Liver (tissue), 9 donors: Measurements from ENCODE around the gene TM9SF3. TPM values are rescaled to one million over a fixed set of nuclear protein-coding genes. Genes with fewer than 3 reads are reported as not detected.
A peak's percentile ranks its signal among the peaks of the same experiment; 100 is the strongest.

Source experiments
- DNase-seq: peaks from one replicate; pipeline ENCODE4 v3.0.0-alpha.2; 2017; ENCODE audit warnings: low spot score
- H3K27ac ChIP-seq, 2 donors: one replicate each; pipeline ENCODE4 v1.7.0; 2013; ENCODE audit warnings: inconsistent platforms in 2 of 2, low read length in 2 of 2, control low read depth in 1 of 2, low read depth in 1 of 2, mild to moderate bottlenecking in 1 of 2
- H3K27me3 ChIP-seq, 4 donors: one replicate each; pipeline versions ENCODE4 v1.6.1 to v1.7.0; 2013; ENCODE audit warnings: low read length in 3 of 4, inconsistent platforms in 1 of 4, mild to moderate bottlenecking in 1 of 4, moderate library complexity in 1 of 4; ENCODE audit not compliant: control insufficient read depth in 4 of 4, insufficient read depth in 4 of 4
- H3K36me3 ChIP-seq, 4 donors: one replicate each; pipeline versions ENCODE4 v1.6.1 to v1.7.0; 2013; ENCODE audit warnings: low read length in 3 of 4, mild to moderate bottlenecking in 3 of 4, low read depth in 1 of 4, moderate library complexity in 1 of 4; ENCODE audit not compliant: control insufficient read depth in 4 of 4, insufficient read depth in 3 of 4
- H3K4me1 ChIP-seq, 4 donors: one replicate each; pipeline versions ENCODE4 v1.6.1 to v1.7.0; 2013; ENCODE audit warnings: low read length in 3 of 4, mild to moderate bottlenecking in 3 of 4, moderate library complexity in 1 of 4; ENCODE audit not compliant: control insufficient read depth in 4 of 4, insufficient read depth in 4 of 4
- H3K4me3 ChIP-seq, 3 donors: one replicate each; pipeline versions ENCODE4 v1.6.1 to v1.7.0; 2013; ENCODE audit warnings: low read length in 3 of 3, control low read depth in 1 of 3, low read depth in 1 of 3, mild to moderate bottlenecking in 1 of 3
- H3K9ac ChIP-seq, 2 donors: one replicate each; pipeline ENCODE4 v1.7.0; 2013; ENCODE audit warnings: low read length in 2 of 2, mild to moderate bottlenecking in 2 of 2, moderate library complexity in 2 of 2, control low read depth in 1 of 2, low read depth in 1 of 2
- H3K9me3 ChIP-seq, 4 donors: one replicate each; pipeline versions ENCODE4 v1.6.1 to v1.7.0; 2013; ENCODE audit warnings: low read length in 3 of 4; ENCODE audit not compliant: control insufficient read depth in 4 of 4
- EGR1 ChIP-seq, 2 donors: IDR thresholded peaks; 2 replicates each; pipeline ENCODE4 v1.6.1; 2016 to 2018; ENCODE audit warnings: antibody characterized with exemption in 2 of 2, low read depth in 2 of 2
- GABPA ChIP-seq, 2 donors: IDR thresholded peaks in 1 of 2; conservative IDR thresholded peaks in 1 of 2; 2 replicates each; pipeline ENCODE4 v1.6.1; 2016; ENCODE audit warnings: antibody characterized with exemption in 2 of 2, mild to moderate bottlenecking in 1 of 2, moderate library complexity in 1 of 2
- HNF4G ChIP-seq: IDR thresholded peaks from 2 replicates; pipeline ENCODE4 v1.6.1; 2016; ENCODE audit warnings: antibody characterized with exemption
- JUND ChIP-seq, 2 donors: IDR thresholded peaks; 2 replicates each; pipeline ENCODE4 v1.6.1; 2016; ENCODE audit warnings: antibody characterized with exemption in 2 of 2
- NR2F2 ChIP-seq: IDR thresholded peaks from 2 replicates; pipeline ENCODE4 v1.6.1; 2016; ENCODE audit warnings: antibody characterized with exemption
- REST ChIP-seq: IDR thresholded peaks from 2 replicates; pipeline ENCODE4 v1.6.1; 2016; ENCODE audit warnings: antibody characterized with exemption, mild to moderate bottlenecking
- RXRA ChIP-seq, 2 donors: IDR thresholded peaks; 2 replicates each; pipeline ENCODE4 v1.6.1; 2017 to 2018; ENCODE audit warnings: antibody characterized with exemption in 2 of 2, mild to moderate bottlenecking in 1 of 2
- SP1 ChIP-seq: IDR thresholded peaks from 2 replicates; pipeline ENCODE4 v1.6.1; 2018; ENCODE audit warnings: antibody characterized with exemption, mild to moderate bottlenecking
- TAF1 ChIP-seq: conservative IDR thresholded peaks from 2 replicates; pipeline ENCODE4 v1.6.1; 2016; ENCODE audit warnings: antibody characterized with exemption, mild to moderate bottlenecking
- YY1 ChIP-seq: IDR thresholded peaks from 2 replicates; pipeline ENCODE4 v1.6.1; 2016; ENCODE audit warnings: antibody characterized with exemption, mild to moderate bottlenecking
- WGBS: extraction: QIAGEN DNeasy Blood & Tissue Kit; methylation state at CpG from one replicate; pipeline ENCODE4 v1.1.7; 2013; 5-methylcytosine and 5-hydroxymethylcytosine counted together
- polyA plus RNA-seq, 2 donors: library from polyadenylated mRNA; stranded (reverse) in 1 of 2; unstranded in 1 of 2; fragments of 200-250 nt in 1 of 2; fragments of >200 nt in 1 of 2; fragmentation: Nextera tagmentation in 1 of 2; extraction: Ambion mirVana in 1 of 2; gene quantifications; one replicate each; pipeline versions ENCODE4 v1.2.1 to v1.2.3, GENCODE V29; 2013 to 2015
- total RNA-seq, 2 donors: library from RNA; depleted of rRNA; stranded (reverse); fragments of >200 nt; gene quantifications; one replicate each; pipeline ENCODE4 v1.2.3, GENCODE V29; 2014
- donor health status: healthy.
- donor health status: healthy.
- donor health status: healthy.
- donor health status: healthy.
- donor health status: healthy.

TM9SF3 gene
- total and polyA plus RNA-seq, 4 donors, result 20.5 to 115 (median 55.4) TPM

DNA sequence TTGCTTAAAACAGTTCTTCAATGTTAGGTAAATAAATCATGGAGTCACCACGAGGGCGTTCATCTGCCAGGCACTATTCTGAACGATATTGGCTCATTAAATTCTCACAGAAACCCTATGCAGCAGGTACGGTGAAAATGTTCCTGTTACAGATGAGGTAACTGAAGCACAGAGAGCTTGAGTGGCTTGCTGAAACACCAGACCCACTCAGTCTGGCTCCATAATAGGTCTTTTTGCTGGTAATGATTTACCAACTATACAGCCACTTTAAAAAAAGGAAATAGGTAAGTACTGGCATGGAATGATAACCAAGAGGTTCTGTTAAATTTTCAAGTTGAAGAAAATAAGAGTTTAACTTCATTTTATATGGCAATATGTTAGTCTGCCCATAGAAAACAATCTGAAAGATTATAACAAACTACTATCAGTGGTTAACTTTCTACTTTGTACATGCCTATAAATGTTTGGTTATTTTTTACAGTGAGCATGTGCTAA, 1.3 kb upstream of the TM9SF3 start:
- H3K27me3 ChIP-seq, result no peaks in the 10 kb centered on the region
- peak overlapping the region; percentile 96 to 97 for H3K27ac ChIP-seq
- H3K36me3 ChIP-seq, result peaks cover 0 to 5% (median 3%) of the 10 kb centered on the region in 4 donors
- 10% methylated on average over 4 of the region's 4 CpGs for WGBS
- H3K4me3 ChIP-seq, result peak overlapping the region; percentile 71 to 99 (median 72)
- no peak for DNase-seq
- peak overlapping the region in 1 of 2 donors; percentile 97 for H3K9ac ChIP-seq
- TF ChIP-seq RXRA (IDR thresholded peaks at IDR 0.05) (no peak), YY1 (peak; percentile 10)
- H3K9me3 ChIP-seq, result no peaks in the 10 kb centered on the region
- peaks cover 3 to 43% (median 16%) of the 10 kb centered on the region in 4 donors for H3K4me1 ChIP-seq

DNA sequence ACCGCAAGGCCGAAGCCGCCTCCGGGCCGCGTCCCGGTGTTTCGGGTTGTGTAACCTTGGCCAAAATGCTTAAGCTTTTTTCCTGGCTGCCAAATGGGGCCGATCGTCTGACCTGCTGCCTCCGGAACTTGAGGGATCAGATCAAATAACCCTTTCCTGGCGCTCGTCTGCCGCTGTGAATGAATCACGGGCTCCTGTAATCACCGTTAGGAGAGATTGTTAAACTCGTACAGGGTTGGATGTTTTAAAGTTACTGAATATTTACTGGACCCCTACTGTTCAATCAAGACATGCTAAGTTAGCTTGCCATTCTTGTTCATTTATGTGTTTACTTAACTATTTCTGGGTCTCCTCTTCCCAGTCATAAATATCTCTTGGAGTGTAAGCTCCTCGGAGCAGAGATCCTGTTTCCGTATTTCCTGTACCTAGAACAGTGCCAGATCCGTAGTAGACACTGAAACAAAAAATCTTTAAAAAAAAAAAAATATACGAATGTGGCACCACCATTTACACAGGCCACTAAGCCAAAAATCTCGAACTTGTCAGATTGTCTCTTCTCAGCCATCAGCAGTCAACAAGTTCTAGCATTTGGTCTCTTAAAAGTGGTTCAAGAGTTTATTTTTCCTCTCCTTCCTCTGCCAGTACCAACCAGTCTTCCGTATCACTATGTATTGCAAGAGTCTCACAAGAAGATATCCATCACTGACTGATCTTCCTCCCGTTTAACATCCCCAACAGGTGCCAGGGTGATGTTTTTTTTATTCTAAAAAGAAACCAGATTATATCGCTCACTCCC, 650 bp upstream of the TM9SF3 start:
- WGBS, result 2% methylated on average over 25 of the region's 25 CpGs
- Histone ChIP-seq H3K36me3 (peaks cover 0 to 3% (median 0%) of the 10 kb centered on the region in 4 donors), H3K4me1 (peaks cover 6 to 43% (median 16%) of the 10 kb centered on the region in 4 donors)

DNA sequence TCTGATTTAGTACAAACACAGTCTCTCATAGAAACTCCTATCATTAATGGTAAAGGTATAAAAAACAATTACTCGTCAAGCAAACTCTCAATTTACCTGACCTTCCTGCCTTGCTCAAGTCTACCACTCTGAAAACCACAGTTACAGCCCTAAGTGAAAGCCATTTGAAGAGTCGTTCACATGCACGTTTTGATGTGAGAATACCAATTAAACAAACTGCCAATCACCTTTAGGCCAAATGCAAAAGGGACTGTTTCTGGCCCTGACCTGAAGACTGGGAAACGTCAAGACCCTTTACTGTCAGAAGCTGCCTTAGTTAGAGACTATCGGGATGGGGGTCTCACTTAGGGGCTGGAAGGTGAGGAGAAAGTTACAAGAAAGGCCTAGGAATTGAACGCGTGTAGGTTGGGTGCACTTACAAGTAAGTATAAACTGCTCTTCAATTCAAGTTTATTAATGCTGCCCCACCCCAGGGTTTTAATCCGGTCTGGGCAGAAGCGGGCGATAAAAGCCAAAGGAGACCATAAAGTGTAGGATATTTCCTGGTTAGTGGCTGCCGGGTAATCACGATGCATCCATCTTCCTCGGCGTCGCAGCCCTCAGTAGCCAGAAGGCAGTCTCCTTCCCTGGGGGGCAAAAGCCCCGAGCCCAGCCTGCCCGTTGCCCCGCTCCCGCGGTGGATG, 935 bp downstream of the TM9SF3 start:
- TF ChIP-seq TAF1 (no peak), YY1 (peak; percentile 32)
- peak overlapping the region; percentile 86 to 99 for H3K9ac ChIP-seq
- no peak for DNase-seq
- no peaks in the 10 kb centered on the region for H3K36me3 ChIP-seq
- H3K4me3 ChIP-seq, result peak overlapping the region; percentile 82 to 99 (median 87)
- under 1% methylated on average over 20 of the region's 20 CpGs for WGBS
- H3K27me3 ChIP-seq, result no peaks in the 10 kb centered on the region
- H3K9me3 ChIP-seq, result no peaks in the 10 kb centered on the region
- H3K4me1 ChIP-seq, result peaks cover 8 to 49% (median 21%) of the 10 kb centered on the region in 4 donors
- peak overlapping the region; percentile 96 to 97 for H3K27ac ChIP-seq

More for the DNA sequence above, 650 bp upstream of the TM9SF3 start:
- Histone ChIP-seq H3K4me3 (peak overlapping the region; percentile 71 to 99 (median 72)), H3K27me3 (no peaks in the 10 kb centered on the region), H3K9ac (peak overlapping the region; percentile 95 to 97), H3K9me3 (no peaks in the 10 kb centered on the region), H3K27ac (peak overlapping the region; percentile 96 to 97)
- DNase-seq, result no peak
- TF ChIP-seq HNF4G (no peak), EGR1 (IDR thresholded peaks at IDR 0.05; ENCODE audit: low read depth in 2 of 2) (no peak), SP1 (no peak), NR2F2 (peak; percentile 27), REST (no peak), JUND (IDR thresholded peaks at IDR 0.05) (no peak), YY1 (peak; percentile 22), GABPA (IDR thresholded peaks at IDR 0.05 in 1 of 2, conservative IDR thresholded peaks at IDR 0.05 in 1 of 2) (no peak)
